GM19023 (cell line): Measurements from ENCODE around the gene SNRPD3.
A peak's percentile ranks its signal among the peaks of the same experiment; 100 is the strongest.
"Not testable (repeated sequence)": the region's sequence is repeated elsewhere in the genome, so short reads cannot be mapped to it uniquely, and the experiment has no call there.

Experiments
- ATAC-seq: cut with Tn5 transposase; IDR thresholded peaks from one replicate; pipeline ENCODE4 v1.9.1; 2021; ENCODE audit warnings: mild to moderate bottlenecking, moderate library complexity; ENCODE audit not compliant: unreplicated experiment

SNRPD3 gene

GRCh38 chr22:24606340-24606739 lies 50.5 kb downstream of the SNRPD3 start:
- not testable (repeated sequence) for ATAC-seq

GRCh38 chr22:24607429-24607983 lies 51.7 kb downstream of the SNRPD3 start:
- ATAC-seq = peak; percentile 60

- not testable (repeated sequence) for ATAC-seq
Measured at GRCh38 chr22:24608327-24608726, 52.5 kb downstream of the SNRPD3 start.

- not testable (repeated sequence) for ATAC-seq
Measured at GRCh38 chr22:24609888-24610287, 54.1 kb downstream of the SNRPD3 start.

- ATAC-seq = not testable (repeated sequence)
Measured at GRCh38 chr22:24614794-24615193, 59.0 kb downstream of the SNRPD3 start.

GRCh38 chr22:24621244-24621643 lies 65.4 kb downstream of the SNRPD3 start:
- not testable (repeated sequence) for ATAC-seq

- ATAC-seq = not testable (repeated sequence)
Measured at GRCh38 chr22:24622596-24622995, 66.8 kb downstream of the SNRPD3 start.
